VCaP (cell line): ENCODE measurements around the gene TFDP1.
"Not testable (repeated sequence)": the region's sequence is repeated elsewhere in the genome, so short reads cannot be mapped to it uniquely, and the experiment has no call there.

Experiments
- H3K27ac ChIP-seq: fragments of 450-650 bp; 2 replicates; pipeline ENCODE4 v1.5.1; 2017
- TF ChIP-seq, protein P1 (sequence below): fragments of 450-650 bp; conservative IDR thresholded peaks from 2 replicates; pipeline ENCODE4 v1.5.1; 2017; ENCODE audit warnings: mild to moderate bottlenecking, moderate library complexity

Gene TFDP1

DNA sequence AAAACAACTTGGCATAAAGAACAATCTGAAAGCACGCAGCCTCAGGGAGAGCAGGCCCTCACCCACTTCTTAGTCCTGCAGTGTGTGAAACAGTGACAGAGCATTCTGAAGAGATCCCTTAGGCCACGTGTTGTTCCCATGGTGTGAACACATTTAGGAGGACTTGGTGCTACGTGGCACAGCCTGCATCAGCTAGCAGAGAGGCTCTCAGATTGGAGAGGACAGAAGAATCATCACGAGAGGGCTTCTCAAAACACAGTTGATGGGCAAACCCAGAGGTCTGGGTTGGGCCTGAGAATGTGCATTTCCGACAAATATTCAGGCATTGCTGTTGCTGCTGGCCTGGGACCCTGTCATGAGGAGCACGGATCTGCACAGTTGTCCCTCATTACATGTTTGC, 26.1 kb upstream of the TFDP1 start:
- H3K27ac ChIP-seq: no peak overlapping the region
- TF ChIP-seq, protein P1, sequence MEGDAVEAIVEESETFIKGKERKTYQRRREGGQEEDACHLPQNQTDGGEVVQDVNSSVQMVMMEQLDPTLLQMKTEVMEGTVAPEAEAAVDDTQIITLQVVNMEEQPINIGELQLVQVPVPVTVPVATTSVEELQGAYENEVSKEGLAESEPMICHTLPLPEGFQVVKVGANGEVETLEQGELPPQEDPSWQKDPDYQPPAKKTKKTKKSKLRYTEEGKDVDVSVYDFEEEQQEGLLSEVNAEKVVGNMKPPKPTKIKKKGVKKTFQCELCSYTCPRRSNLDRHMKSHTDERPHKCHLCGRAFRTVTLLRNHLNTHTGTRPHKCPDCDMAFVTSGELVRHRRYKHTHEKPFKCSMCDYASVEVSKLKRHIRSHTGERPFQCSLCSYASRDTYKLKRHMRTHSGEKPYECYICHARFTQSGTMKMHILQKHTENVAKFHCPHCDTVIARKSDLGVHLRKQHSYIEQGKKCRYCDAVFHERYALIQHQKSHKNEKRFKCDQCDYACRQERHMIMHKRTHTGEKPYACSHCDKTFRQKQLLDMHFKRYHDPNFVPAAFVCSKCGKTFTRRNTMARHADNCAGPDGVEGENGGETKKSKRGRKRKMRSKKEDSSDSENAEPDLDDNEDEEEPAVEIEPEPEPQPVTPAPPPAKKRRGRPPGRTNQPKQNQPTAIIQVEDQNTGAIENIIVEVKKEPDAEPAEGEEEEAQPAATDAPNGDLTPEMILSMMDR: no peak

DNA sequence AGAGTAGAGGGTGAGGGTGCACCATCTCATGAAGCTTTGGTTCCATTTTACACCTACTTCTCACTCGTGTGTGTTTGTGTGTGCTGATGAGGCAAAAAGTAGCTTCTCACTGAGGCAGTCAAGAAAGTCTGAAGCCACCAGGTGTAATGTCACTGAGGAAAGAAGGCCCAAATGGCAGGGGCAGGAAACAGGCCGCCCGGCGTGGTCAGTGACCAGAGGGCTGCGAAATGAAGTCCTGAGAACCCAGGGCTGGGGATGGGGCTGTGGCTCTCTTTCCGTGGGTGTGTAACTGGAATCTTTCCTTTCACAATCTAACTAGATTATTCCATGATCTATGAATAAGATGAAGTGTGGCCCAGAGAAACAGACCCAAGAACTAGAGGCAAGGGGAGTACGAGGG, 25.5 kb upstream of the TFDP1 start:
- no peak overlapping the region for H3K27ac ChIP-seq
- TF ChIP-seq, protein P1: no peak

DNA sequence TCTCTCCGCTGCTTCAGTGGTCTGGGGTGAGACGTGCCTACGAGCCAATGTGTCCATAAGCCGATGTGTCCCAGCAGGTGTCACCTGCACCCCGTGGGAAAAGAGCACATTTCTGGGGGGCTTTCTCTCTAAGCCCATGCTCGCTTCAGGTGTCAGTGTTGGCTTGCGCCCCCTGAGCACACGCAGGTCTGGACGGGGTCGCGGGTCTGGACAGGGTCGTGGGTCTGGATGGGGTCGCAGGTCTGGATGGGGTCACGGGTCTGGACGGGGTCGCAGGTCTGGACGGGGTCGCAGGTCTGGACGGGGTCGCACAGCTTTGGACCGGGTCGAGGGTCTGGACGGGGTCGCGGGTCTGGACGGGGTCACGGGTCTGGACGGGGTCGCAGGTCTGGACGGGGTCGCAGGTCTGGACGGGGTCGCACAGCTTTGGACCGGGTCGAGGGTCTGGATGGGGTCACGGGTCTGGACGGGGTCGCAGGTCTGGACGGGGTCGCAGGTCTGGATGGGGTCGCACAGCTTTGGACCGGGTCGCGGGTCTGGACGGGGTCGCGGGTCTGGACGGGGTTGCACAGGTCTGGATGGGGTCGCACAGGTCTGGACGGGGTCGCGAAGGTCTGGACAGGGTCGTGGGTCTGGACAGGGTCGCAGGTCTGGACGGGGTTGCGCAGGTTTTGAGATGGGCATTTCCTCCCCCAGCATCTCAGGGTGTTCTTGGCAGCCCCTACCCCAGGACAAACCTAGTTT, 24.5 kb upstream of the TFDP1 start:
- TF ChIP-seq, protein P1: no peak
- H3K27ac ChIP-seq: no peak overlapping the region

DNA sequence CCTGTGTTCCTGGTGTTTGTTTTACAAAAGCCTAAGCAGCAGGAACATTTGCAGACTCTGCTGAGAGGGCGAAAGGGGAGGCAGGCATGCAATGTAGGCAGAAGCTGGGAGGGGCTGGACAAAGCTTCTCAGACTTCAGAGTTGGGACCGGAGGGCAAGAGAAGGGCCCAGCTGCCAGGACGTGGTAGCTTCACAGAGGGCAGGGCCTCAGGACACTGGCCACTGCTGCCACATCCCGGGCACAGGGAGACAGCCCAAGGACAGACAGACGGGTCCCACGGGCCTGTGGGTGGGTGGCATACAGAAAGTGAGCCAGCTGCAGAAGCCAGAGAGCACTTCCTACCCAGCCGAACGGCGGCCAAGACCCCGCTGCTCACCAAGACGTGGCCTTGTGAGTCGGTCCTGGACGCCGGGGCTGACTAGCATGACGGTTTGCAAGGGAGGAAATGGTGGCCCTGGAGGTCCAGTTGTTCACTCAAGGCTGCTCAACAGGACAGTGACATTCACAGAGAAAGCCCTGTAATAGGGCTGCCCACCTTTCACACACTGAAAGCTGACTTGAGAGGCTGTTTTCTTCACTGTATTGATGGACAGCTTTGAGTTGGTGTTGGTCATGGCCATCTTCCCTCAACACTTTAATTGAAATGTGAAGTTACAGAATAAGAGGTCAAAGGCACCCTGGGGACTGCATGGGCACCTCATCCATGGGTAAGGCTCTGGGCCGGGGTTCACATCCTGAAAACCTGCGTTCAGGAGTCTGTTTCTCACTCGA, 23.7 kb upstream of the TFDP1 start:
- TF ChIP-seq, protein P1: no peak
- no peak overlapping the region for H3K27ac ChIP-seq

DNA sequence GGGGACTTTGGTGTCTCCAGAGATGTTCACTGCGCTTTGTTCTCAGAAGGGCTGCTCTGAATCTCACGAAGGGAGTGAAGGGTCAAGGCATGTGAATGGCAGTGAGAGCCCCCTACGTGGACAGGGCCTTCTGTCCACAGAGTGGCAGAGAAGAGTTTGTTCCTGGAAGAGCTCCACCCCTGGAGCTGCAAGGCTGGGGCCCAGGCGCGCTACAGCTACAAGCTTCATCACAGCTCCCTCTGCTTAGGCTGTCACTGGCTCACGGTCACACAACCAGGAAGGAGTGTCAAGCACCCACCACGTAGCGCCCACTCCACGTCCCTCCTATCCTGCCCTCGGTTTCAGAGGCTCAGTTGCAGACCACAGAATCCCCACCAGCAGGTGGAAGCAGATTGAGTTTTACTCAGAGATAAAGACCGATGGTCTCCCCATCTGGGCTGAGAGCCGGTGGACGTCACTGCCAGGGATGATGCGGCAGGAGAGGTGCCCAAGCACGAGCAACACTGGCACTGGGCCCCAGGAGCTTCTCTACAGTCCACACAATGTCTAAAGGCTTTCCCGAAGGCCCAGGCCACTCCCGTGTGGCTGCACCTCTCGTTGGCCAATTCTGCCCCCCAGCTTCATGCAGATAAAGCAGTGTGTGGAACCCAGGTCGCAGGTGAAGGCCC, 23.0 kb upstream of the TFDP1 start:
- H3K27ac ChIP-seq: no peak overlapping the region

DNA sequence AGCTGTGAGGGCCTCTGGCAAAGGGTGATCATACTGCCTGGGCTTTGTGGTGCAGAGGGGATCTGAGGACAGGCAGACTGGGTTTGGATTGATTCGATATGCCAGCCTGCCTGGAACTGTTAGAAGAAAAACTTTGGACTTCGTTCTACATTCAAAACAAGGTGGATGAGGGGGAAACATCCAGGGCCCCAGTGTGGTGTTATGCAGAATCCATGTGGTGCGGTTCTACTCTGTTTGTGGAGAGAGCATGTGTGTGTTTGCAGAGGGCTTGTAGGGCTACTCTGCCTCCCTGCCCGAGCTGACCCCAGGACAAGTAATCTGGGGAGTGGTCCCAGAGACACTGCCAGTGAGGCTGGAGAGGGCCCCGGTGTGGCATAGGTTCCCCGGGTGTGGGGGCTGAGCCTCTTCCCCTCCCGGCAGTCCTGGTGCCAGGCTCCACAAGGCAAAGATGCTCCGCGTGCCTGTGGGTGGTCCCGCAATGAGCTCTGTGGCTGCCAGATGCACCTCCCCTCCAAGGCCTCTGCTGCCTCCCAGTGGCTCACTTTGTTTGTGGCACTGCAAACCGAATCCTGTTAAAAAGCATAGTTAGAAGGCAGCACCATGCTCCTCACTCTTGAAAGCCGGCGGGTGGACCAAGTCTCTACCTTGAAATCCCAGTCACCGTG, 22.3 kb upstream of the TFDP1 start:
- no peak overlapping the region for H3K27ac ChIP-seq
- TF ChIP-seq, protein P1: peak; percentile 66

More for the DNA sequence above, 23.0 kb upstream of the TFDP1 start:
- TF ChIP-seq, protein P1: no peak

DNA sequence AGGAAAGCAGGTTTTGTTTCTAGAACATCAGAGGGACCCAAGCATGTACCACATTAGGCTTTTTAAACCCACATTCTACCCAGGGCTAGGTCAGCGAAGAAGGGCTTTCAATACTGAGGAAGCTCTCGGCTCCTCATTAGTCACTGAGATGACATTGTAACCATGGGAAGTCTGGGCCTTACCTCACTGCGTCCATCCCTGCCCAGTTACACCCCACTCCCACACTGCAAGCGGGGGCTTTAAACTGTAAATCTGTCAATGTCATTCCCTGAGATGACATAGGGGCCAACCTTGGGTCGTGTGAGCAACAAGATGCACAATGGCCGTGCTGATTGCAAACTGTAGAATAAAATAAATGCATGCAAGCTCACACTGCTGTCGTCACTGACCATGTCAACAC, 21.7 kb upstream of the TFDP1 start:
- TF ChIP-seq, protein P1: no peak
- H3K27ac ChIP-seq: no peak overlapping the region

DNA sequence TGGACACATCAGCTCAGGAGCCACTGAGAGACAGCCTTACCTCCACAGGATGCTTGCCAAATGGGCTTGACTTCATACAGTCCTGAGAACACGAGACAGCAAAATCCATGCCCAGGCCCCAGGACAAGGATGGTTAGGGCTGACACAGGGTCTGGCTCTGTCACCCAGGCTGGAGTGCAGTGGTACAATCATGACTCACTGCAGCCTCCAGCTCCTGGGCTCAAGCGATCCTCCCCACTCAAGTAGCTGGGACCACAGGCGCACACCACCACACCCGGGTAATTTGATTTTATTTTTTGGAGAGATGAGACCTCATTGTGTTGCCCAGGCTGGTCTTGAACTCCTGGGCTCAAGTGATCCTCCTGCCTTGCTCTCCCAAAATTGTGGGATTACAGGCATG, 21.0 kb upstream of the TFDP1 start:
- H3K27ac ChIP-seq: not testable (repeated sequence)
